Suprapubic skin (tissue), 4 donors: ENCODE results near the gene MDP1. TPM values are rescaled to one million over a fixed set of nuclear protein-coding genes. Genes with fewer than 3 reads are reported as not detected.

ENCODE experiments used
- DNase-seq, 2 donors: peaks; one replicate each; pipeline ENCODE4 v3.0.0-alpha.2; 2019; ENCODE audit warnings: low spot score in 2 of 2
- H3K27ac ChIP-seq: fragments of 200-600 bp; sonication (generic); one replicate; pipeline ENCODE4 v1.5.1; 2019
- H3K27me3 ChIP-seq: fragments of 200-600 bp; sonication (generic); one replicate; pipeline ENCODE4 v1.5.1; 2019
- H3K36me3 ChIP-seq: fragments of 200-600 bp; sonication (generic); one replicate; pipeline ENCODE4 v1.5.1; 2019
- H3K4me1 ChIP-seq: fragments of 200-600 bp; sonication (generic); one replicate; pipeline ENCODE4 v1.5.1; 2019
- H3K4me3 ChIP-seq: fragments of 200-600 bp; sonication (generic); one replicate; pipeline ENCODE4 v1.5.1; 2019; ENCODE audit warnings: mild to moderate bottlenecking
- H3K9me3 ChIP-seq: fragments of 200-600 bp; sonication (generic); one replicate; pipeline ENCODE4 v1.5.1; 2019
- EP300 ChIP-seq: sonication (generic); formaldehyde crosslinking; IDR thresholded peaks from one replicate; pipeline ENCODE4 v1.6.1; 2017; ENCODE audit warnings: antibody characterized with exemption
- POLR2A ChIP-seq, 2 donors: fragments of 450-650 bp; IDR thresholded peaks; one replicate each; pipeline ENCODE4 v1.6.1; 2017; ENCODE audit warnings: antibody characterized with exemption in 2 of 2, mild to moderate bottlenecking in 2 of 2, moderate library complexity in 2 of 2
- POLR2AphosphoS5 ChIP-seq, 3 donors: sonication (generic); formaldehyde crosslinking; IDR thresholded peaks; one replicate each; pipeline ENCODE4 v1.6.1; 2017; ENCODE audit warnings: antibody characterized with exemption in 3 of 3
- WGBS: methylation state at CpG from one replicate; pipeline ENCODE4 v1.1.5; 2018; 5-methylcytosine and 5-hydroxymethylcytosine counted together
- total RNA-seq, 4 donors: library from RNA; depleted of rRNA; stranded (reverse); fragments of >200 nt; gene quantifications; one replicate each; pipeline ENCODE4 v1.1.0, GENCODE V29; 2016
- TF ChIP-seq, protein P1 (sequence below), 2 donors: fragments of 200-600 bp in 1 of 2; fragments of 450-650 bp in 1 of 2; sonication (generic) in 1 of 2; IDR thresholded peaks; one replicate each; pipeline ENCODE4 v1.5.1; 2016 to 2019; ENCODE audit warnings: antibody characterized with exemption in 2 of 2, mild to moderate bottlenecking in 1 of 2, moderate library complexity in 1 of 2

MDP1 gene
- total RNA-seq, 4 donors from 2014 or later: 10.9 to 18.2 (median 11.5) TPM

DNA sequence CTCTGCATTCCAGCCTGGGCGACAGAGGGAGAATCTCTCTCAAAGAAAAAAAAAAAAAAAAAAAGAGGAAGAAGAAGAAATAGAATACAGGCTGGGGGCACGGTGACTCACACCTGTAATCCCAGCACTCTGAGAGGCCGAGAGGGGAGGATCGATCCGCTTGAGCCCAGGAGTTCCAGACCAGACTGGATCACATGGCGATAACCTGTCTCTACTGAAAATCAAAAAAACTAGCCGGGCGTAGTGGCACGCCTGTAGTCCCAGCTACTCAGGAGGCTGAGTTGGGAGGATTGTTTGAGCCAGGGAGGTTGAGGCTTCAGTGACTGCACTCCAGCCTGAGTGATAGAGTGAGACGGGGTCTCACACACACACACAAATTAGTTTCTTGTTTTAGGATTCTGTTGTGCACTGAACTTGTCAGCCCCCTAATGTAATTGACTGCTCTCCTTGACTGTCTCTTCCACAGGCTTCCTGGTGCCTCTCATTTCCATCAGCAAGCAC is 27.5 kb upstream of the MDP1 start:
- Histone ChIP-seq H3K27ac (peak overlapping the region; percentile 100), H3K27me3 (no peaks in the 10 kb centered on the region), H3K9me3 (no peaks in the 10 kb centered on the region), H3K36me3 (peaks cover 24% of the 10 kb centered on the region), H3K4me3 (peak overlapping the region; percentile 80), H3K4me1 (peaks cover 41% of the 10 kb centered on the region)
- 51% methylated on average over 10 of the region's 10 CpGs for WGBS
- no peak for DNase-seq
- TF ChIP-seq POLR2AphosphoS5 (IDR thresholded peaks at IDR 0.05): no peak
- TF ChIP-seq EP300: no peak
- no peak for TF ChIP-seq POLR2A (IDR thresholded peaks at IDR 0.05)
- TF ChIP-seq, protein P1, sequence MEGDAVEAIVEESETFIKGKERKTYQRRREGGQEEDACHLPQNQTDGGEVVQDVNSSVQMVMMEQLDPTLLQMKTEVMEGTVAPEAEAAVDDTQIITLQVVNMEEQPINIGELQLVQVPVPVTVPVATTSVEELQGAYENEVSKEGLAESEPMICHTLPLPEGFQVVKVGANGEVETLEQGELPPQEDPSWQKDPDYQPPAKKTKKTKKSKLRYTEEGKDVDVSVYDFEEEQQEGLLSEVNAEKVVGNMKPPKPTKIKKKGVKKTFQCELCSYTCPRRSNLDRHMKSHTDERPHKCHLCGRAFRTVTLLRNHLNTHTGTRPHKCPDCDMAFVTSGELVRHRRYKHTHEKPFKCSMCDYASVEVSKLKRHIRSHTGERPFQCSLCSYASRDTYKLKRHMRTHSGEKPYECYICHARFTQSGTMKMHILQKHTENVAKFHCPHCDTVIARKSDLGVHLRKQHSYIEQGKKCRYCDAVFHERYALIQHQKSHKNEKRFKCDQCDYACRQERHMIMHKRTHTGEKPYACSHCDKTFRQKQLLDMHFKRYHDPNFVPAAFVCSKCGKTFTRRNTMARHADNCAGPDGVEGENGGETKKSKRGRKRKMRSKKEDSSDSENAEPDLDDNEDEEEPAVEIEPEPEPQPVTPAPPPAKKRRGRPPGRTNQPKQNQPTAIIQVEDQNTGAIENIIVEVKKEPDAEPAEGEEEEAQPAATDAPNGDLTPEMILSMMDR (IDR thresholded peaks at IDR 0.05): no peak

DNA sequence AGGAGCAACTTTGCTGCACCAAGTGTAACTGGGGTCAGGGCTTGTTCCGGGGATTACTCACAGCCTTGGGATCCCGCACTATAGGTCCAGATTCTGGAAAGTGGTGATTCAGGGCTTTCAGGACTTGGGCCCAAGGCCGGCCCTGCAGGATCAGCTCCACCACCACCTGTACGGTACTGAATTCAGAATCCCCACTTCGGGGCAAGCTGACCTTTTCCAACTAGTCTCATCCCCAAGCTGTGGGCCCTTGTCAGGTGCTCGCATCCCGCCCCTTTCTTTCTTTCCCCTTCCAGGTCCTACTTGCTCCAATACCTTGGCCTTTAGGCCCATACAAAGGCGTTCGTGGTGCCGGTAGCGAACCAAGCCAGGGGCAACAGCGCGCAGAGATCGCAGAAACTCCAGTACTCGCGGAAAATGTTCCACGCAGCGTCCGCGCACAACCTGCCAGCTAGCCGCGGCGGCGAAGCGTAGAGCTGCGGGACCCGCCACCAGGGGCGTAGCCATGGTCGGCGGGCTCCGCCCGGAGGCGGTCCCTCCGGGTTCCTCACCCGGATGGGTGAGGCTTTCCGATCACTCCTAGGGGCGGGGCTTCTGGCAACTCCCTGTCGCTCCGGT is 26.1 kb upstream of the MDP1 start:
- Histone ChIP-seq H3K4me1 (peaks cover 41% of the 10 kb centered on the region), H3K9me3 (no peaks in the 10 kb centered on the region), H3K36me3 (peaks cover 39% of the 10 kb centered on the region), H3K4me3 (peak overlapping the region; percentile 80), H3K27me3 (no peaks in the 10 kb centered on the region), H3K27ac (peak overlapping the region; percentile 100)
- WGBS: under 1% methylated on average over 24 of the region's 39 CpGs
- no peak for TF ChIP-seq POLR2AphosphoS5 (IDR thresholded peaks at IDR 0.05)
- TF ChIP-seq, protein P1 (IDR thresholded peaks at IDR 0.05): peak; percentile 22 to 68
- DNase-seq: peak; percentile 96

DNA sequence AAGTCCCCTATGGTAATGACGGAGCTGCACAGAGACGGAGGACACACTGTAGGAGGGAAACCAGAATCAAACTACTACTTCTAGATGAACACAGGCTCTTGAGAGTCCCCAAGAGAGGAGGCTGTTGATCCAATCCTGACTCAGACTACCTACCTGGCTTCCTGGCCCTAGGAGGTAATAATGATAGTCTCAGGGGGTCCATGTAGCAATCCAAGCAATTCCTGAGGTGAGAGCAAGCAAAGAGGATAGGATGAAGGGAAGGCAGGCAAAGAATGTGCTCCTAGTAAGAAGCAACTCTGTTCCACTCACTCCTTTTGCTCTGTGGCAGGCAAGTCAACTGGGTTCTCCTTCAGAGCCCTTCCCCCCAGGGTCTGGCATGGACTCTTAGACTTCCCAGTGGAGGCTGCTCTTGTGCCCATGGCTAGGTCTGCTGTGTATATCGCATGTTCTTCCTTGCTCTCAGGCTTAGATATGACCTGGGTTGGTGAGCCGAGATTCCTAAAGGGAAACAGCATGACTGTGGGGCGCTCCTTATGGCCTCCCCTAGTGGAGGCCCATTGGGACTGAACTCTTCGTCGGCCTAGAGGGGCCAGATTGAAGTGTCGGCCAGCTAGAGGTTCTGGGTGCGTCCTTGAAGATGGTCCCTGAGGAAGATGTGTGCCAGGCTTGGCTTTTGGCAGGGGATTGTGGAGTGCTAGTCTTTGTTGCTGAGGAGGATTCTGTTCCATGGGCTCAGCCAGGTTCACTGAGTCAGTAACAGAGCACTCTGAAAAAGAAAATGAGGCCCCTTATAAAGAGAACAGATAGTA is 24.4 kb upstream of the MDP1 start:
- Histone ChIP-seq H3K9me3 (no peaks in the 10 kb centered on the region), H3K27me3 (no peaks in the 10 kb centered on the region), H3K36me3 (peaks cover 53% of the 10 kb centered on the region), H3K27ac (no peak overlapping the region), H3K4me1 (peaks cover 47% of the 10 kb centered on the region), H3K4me3 (no peak overlapping the region)
- TF ChIP-seq, protein P1 (IDR thresholded peaks at IDR 0.05): no peak
- no peak for TF ChIP-seq EP300
- no peak for TF ChIP-seq POLR2AphosphoS5 (IDR thresholded peaks at IDR 0.05)
- TF ChIP-seq POLR2A (IDR thresholded peaks at IDR 0.05): no peak
- WGBS: 88% methylated on average over 9 of the region's 9 CpGs
- no peak for DNase-seq

DNA sequence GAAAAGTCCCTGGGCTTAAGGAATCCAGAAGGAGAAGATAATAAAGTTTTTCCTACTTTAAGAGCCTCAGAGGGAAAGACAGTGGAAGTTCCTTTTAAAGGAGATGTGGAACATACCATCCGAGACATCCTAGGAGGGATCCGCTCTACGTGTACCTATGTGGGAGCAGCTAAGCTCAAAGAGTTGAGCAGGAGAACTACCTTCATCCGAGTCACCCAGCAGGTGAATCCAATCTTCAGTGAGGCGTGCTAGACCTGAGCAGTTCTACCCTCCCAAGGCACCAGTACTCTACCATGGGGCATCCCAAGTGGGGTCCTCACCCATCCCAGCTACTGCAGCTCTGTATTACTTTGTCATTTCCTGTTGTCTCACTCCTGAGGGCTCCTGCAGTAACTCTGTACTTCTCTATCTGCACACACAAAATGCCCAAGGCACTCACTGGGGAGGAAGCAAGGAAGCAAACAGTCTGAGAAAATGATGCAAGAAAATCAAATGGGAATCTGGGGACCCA is 22.7 kb upstream of the MDP1 start:
- 86% methylated on average over 5 of the region's 5 CpGs for WGBS
- Histone ChIP-seq H3K9me3 (no peaks in the 10 kb centered on the region), H3K4me1 (peaks cover 59% of the 10 kb centered on the region), H3K4me3 (no peak overlapping the region), H3K27me3 (no peaks in the 10 kb centered on the region), H3K36me3 (peaks cover 53% of the 10 kb centered on the region), H3K27ac (no peak overlapping the region)
- TF ChIP-seq POLR2A (IDR thresholded peaks at IDR 0.05) (no peak), EP300 (no peak), POLR2AphosphoS5 (IDR thresholded peaks at IDR 0.05) (no peak)
- TF ChIP-seq, protein P1 (IDR thresholded peaks at IDR 0.05): no peak
- DNase-seq: no peak

DNA sequence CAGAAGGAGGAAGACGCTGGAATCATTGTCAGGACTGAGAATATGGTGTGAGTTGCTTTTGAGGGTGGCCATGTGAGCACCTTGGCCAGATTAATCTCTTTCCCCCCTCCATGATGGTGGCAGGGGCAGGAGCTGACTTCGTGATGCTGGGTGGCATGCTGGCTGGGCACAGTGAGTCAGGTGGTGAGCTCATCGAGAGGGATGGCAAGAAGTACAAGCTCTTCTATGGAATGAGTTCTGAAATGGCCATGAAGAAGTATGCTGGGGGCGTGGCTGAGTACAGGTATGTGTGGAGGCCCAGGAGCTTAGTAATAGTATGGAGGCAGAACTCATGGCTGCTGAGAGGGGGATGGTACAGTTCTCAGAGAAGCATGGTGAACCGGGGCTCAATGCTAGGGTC is 22.3 kb upstream of the MDP1 start:
- Histone ChIP-seq H3K27me3 (no peaks in the 10 kb centered on the region), H3K27ac (no peak overlapping the region), H3K4me3 (no peak overlapping the region), H3K9me3 (no peaks in the 10 kb centered on the region), H3K36me3 (peaks cover 53% of the 10 kb centered on the region), H3K4me1 (peaks cover 59% of the 10 kb centered on the region)
- TF ChIP-seq, protein P1 (IDR thresholded peaks at IDR 0.05): no peak
- TF ChIP-seq POLR2AphosphoS5 (IDR thresholded peaks at IDR 0.05) (no peak), EP300 (no peak), POLR2A (IDR thresholded peaks at IDR 0.05) (no peak)
- no peak for DNase-seq
- 80% methylated on average over 5 of the region's 5 CpGs for WGBS
